GM12875 (cell line): ENCODE measurements around the gene DVL2.
"Not testable (repeated sequence)": the region's sequence is repeated elsewhere in the genome, so short reads cannot be mapped to it uniquely, and the experiment has no call there.

Experiments used
- H3K4me3 ChIP-seq: one replicate; pipeline ENCODE4 v1.5.1; 2011; ENCODE audit warnings: low read depth, low read length, control low read depth
- CTCF ChIP-seq: IDR thresholded peaks from 2 replicates; pipeline ENCODE4 v1.5.1; 2011; ENCODE audit warnings: low read depth, mild to moderate bottlenecking, control low read depth, inconsistent platforms, low read length, moderate library complexity, borderline replicate concordance; ENCODE audit not compliant: insufficient read depth

The DVL2 gene

DNA sequence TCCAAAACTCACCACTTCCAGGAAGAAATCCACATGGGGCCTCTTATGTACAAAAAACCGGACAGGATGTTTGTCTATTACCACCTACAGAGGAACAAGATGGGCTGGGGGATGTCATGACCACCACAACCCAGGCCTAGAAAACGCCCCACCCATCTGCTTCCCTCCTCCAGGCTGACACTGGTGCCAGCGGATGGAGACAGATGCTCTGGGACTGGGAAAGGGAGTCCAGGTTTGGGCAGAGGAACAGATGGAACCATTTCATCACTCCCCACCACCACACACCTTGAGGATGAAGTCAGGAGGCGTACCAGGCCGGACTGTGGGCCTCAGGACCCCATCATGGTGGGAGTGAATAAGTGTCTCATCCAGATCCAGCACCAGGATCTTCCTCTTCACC lies 12.5 kb upstream of the DVL2 start:
- no peak for TF ChIP-seq CTCF

DNA sequence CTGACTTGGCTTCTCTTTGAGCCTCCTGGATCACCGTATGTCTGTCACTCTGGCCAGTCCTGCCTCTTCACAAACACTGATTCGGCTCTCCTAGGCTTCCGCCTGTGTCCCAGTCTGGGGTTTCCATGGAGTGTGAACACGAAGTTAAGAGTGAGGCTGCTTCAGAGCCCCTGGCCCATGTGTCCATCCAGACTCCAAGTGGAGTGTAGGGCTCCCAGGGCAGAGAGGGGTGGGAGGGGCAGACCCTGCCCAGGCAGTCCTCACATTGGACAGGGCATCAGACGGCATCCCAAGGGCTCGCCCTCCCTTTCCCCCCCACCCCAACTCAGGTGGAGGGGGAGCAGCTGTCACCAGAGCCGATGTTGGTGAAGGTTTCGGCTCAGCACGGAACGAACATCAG lies 9.5 kb upstream of the DVL2 start:
- H3K4me3 ChIP-seq = not testable (repeated sequence)

More for the DNA sequence above, 12.5 kb upstream of the DVL2 start:
- H3K4me3 ChIP-seq = no peak overlapping the region

GRCh38 chr17:7243453-7243729 lies 9.1 kb upstream of the DVL2 start:
- TF ChIP-seq CTCF = no peak
- H3K4me3 ChIP-seq = peak overlapping the region; percentile 73

DNA sequence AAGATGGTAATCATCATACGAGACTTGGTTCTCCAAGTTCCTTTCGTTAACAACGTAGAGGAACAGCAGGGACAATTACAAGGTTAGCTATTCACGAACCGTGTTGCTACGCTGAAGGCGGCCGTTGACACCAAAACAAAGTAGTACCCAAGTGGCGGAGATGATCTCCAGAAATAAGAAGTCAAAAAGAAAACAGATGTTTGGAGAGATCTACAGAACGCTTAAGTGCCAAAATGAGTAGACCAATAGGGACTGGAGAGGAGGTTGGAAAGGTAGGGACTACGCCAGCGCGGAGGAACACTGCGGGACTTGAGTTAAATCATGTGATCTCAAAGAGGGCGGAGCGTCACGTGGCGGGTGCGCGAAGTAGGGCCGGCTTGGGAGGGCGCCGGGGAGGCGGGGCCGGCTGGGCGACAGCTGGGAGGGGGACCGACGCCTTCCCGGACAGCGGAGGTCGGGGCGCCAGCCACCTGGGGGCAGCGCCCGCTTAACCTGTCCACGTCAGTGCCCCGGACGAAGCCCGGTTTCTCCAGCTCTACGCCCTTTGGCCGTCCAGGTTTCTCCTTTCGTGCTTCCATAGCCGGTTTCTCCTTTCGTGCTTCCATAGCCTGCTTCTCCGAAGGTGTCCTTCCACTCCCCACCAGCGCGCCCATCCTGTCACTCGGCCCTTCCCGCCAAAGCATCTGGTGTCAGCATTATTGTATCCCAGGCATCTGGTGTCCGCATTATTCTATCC lies 8.6 kb upstream of the DVL2 start:
- peak overlapping the region; percentile 73 for H3K4me3 ChIP-seq
- 0 out of 2 replicates have a peak, but pooled peaks have one; percentile 4 for TF ChIP-seq CTCF

DNA sequence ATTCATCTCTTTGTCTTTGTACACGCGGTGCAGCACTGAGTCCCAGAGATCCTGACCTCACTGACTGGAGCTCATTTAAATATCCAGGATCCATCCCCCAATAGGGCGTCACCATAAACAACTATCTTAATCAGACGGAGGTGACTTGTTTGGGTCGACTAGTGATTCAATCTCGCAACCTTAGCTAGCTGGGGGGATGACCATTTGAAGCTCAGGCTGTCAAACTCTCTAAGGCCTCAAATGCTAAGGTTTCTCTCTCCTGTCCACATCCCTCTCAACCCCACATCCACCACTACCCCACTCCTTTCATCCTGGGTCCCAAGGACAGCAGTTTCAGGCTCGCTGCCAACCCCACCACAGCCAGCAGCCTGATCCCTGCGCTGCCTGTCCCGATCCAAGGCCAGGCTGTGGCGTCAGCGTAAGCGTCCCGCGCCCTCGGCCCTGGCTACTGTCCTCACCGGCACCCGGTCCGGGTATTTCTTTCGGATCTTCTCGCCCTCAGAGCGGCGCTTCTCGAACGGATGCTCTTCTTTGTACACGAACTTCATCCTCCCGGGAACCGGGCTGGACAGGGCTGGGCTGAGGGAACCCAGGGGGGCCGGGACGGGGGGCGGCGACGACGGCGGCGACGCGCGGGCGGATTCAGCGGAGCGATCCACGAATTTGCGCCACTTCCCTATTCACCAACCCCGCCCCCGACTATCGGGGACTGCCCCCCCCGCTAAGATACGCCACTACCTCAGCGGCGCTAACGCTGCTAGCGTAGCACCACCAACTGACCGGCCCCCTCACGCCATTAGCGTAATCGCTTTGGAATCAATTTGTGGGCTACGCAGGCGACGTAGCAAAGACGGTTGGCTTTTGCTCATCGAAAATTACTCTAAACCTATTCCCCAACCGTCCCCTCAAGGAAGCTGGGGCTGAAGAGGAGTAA lies 7.7 kb upstream of the DVL2 start, which contains the start of gene GABARAP:
TSS of gene GABARAP (minus strand) at position 667 of the 934 bp plus-strand sequence. CDS start at position 548, 119 bp downstream.
- TF ChIP-seq CTCF = no peak
- peak within 1 kb of the TSS; percentile 73 for H3K4me3 ChIP-seq

DNA sequence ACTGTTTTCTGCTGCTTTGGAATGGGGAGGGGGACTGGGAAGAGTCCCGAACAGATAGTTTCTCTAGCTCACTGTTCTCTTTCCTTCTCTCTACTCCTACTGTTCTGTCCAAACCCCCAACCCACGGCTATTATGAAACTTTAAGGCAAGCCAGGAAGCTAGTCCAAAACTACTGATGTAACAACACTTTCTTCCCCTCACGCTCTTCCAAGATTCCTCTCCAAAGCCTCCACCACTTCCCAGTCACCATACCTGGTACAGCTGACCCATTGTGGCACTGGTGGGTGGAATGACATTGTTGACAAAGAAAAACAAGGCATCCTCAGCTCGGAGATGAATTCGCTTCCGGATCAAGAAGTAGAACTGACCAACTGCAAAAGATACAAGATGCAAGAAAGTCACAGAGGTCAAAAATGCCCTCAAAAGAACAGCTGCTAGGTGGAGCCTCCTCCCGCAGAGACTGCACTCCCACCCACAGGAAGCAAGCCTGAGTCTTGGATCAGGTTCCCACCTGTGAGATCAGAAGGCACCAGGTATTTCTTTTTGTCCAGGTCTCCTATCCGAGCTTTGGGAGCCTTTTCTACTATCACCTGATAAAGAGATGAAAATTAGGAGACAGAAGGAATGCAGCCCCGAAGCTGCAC lies 6.9 kb upstream of the DVL2 start:
- H3K4me3 ChIP-seq = peak overlapping the region; percentile 73
- no peak for TF ChIP-seq CTCF

- TF ChIP-seq CTCF = no peak
- no peak overlapping the region for H3K4me3 ChIP-seq
These were observed 6.1 kb upstream of the DVL2 start for GRCh38 chr17:7240375-7240774.
